ENCODE data around the gene ADNP. TPM values are rescaled to one million over a fixed set of nuclear protein-coding genes. Genes with fewer than 3 reads are reported as not detected.

The ADNP gene
- total RNA-seq, 1 experiment from 2014 or later: 106 TPM

DNA sequence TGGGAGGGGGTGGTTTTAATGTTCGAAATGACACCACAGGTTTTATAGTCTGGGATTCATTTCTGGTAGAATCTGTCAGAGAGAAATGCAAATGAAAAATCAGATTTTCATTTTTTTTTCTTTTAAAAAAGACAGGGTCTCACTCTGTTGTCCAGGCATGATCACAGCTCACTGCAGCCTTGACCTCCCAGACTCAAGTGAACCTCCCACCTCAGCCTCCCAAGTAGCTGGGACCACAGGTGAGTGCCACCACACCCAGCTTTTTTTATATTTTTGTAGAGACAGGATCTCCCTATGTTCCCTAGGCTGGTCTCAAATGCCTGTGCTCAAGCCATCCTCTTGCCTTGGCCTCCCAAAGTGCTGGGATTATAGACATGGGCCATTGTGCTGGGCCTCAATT is 2.4 kb upstream of the ADNP start:
- DNase-seq (ENCODE audit: low spot score) (no peak), ATAC-seq (no peak)
- no peak overlapping the region for H3K4me3 Mint-ChIP-seq
- peaks cover 23% of the 10 kb centered on the region for H3K4me1 Mint-ChIP-seq
- peaks cover 49% of the 10 kb centered on the region for H3K36me3 Mint-ChIP-seq
- H3K27ac Mint-ChIP-seq: peak overlapping the region; percentile 57; the same call in 1 of the 2 replicates
- H3K27me3 Mint-ChIP-seq (ENCODE audit: low read depth): no peaks in the 10 kb centered on the region
- CTCF ChIA-PET: interaction anchor here (7.6 kb wide), 1 partner anchor 140 kb away, joined by 127 read pairs; the partner anchor contains the start of gene BCAS4
- no peaks in the 10 kb centered on the region for H3K9me3 Mint-ChIP-seq
- TF ChIP-seq RORB (CRISPR knock-in tag; IDR thresholded peaks at IDR 0.05): no peak
- TF ChIP-seq, protein P1, sequence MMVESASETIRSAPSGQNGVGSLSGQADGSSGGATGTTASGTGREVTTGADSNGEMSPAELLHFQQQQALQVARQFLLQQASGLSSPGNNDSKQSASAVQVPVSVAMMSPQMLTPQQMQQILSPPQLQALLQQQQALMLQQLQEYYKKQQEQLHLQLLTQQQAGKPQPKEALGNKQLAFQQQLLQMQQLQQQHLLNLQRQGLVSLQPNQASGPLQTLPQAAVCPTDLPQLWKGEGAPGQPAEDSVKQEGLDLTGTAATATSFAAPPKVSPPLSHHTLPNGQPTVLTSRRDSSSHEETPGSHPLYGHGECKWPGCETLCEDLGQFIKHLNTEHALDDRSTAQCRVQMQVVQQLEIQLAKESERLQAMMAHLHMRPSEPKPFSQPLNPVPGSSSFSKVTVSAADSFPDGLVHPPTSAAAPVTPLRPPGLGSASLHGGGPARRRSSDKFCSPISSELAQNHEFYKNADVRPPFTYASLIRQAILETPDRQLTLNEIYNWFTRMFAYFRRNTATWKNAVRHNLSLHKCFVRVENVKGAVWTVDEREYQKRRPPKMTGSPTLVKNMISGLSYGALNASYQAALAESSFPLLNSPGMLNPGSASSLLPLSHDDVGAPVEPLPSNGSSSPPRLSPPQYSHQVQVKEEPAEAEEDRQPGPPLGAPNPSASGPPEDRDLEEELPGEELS (CRISPR knock-in tag; IDR thresholded peaks at IDR 0.05): no peak
- TF ChIP-seq, protein P2, sequence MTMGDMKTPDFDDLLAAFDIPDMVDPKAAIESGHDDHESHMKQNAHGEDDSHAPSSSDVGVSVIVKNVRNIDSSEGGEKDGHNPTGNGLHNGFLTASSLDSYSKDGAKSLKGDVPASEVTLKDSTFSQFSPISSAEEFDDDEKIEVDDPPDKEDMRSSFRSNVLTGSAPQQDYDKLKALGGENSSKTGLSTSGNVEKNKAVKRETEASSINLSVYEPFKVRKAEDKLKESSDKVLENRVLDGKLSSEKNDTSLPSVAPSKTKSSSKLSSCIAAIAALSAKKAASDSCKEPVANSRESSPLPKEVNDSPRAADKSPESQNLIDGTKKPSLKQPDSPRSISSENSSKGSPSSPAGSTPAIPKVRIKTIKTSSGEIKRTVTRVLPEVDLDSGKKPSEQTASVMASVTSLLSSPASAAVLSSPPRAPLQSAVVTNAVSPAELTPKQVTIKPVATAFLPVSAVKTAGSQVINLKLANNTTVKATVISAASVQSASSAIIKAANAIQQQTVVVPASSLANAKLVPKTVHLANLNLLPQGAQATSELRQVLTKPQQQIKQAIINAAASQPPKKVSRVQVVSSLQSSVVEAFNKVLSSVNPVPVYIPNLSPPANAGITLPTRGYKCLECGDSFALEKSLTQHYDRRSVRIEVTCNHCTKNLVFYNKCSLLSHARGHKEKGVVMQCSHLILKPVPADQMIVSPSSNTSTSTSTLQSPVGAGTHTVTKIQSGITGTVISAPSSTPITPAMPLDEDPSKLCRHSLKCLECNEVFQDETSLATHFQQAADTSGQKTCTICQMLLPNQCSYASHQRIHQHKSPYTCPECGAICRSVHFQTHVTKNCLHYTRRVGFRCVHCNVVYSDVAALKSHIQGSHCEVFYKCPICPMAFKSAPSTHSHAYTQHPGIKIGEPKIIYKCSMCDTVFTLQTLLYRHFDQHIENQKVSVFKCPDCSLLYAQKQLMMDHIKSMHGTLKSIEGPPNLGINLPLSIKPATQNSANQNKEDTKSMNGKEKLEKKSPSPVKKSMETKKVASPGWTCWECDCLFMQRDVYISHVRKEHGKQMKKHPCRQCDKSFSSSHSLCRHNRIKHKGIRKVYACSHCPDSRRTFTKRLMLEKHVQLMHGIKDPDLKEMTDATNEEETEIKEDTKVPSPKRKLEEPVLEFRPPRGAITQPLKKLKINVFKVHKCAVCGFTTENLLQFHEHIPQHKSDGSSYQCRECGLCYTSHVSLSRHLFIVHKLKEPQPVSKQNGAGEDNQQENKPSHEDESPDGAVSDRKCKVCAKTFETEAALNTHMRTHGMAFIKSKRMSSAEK (CRISPR knock-in tag; IDR thresholded peaks at IDR 0.05; ENCODE audit: borderline replicate concordance): no peak
- no peak for TF ChIP-seq MXD4 (CRISPR knock-in tag; IDR thresholded peaks at IDR 0.05; ENCODE audit: borderline replicate concordance)
- TF ChIP-seq, protein P3, sequence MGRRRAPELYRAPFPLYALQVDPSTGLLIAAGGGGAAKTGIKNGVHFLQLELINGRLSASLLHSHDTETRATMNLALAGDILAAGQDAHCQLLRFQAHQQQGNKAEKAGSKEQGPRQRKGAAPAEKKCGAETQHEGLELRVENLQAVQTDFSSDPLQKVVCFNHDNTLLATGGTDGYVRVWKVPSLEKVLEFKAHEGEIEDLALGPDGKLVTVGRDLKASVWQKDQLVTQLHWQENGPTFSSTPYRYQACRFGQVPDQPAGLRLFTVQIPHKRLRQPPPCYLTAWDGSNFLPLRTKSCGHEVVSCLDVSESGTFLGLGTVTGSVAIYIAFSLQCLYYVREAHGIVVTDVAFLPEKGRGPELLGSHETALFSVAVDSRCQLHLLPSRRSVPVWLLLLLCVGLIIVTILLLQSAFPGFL (CRISPR knock-in tag; IDR thresholded peaks at IDR 0.05; ENCODE audit: borderline replicate concordance): no peak
- TF ChIP-seq, protein P4, sequence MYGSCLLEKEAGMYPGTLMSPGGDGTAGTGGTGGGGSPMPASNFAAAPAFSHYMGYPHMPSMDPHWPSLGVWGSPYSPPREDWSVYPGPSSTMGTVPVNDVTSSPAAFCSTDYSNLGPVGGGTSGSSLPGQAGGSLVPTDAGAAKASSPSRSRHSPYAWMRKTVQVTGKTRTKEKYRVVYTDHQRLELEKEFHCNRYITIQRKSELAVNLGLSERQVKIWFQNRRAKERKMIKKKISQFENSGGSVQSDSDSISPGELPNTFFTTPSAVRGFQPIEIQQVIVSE (CRISPR knock-in tag; IDR thresholded peaks at IDR 0.05; ENCODE audit: borderline replicate concordance): no peak
- TF ChIP-seq, protein P5, sequence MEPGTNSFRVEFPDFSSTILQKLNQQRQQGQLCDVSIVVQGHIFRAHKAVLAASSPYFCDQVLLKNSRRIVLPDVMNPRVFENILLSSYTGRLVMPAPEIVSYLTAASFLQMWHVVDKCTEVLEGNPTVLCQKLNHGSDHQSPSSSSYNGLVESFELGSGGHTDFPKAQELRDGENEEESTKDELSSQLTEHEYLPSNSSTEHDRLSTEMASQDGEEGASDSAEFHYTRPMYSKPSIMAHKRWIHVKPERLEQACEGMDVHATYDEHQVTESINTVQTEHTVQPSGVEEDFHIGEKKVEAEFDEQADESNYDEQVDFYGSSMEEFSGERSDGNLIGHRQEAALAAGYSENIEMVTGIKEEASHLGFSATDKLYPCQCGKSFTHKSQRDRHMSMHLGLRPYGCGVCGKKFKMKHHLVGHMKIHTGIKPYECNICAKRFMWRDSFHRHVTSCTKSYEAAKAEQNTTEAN (CRISPR knock-in tag; IDR thresholded peaks at IDR 0.05): no peak
- TF ChIP-seq, protein P6, sequence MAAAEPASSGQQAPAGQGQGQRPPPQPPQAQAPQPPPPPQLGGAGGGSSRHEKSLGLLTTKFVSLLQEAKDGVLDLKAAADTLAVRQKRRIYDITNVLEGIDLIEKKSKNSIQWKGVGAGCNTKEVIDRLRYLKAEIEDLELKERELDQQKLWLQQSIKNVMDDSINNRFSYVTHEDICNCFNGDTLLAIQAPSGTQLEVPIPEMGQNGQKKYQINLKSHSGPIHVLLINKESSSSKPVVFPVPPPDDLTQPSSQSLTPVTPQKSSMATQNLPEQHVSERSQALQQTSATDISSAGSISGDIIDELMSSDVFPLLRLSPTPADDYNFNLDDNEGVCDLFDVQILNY (CRISPR knock-in tag; IDR thresholded peaks at IDR 0.05): no peak
- TF ChIP-seq, protein P7, sequence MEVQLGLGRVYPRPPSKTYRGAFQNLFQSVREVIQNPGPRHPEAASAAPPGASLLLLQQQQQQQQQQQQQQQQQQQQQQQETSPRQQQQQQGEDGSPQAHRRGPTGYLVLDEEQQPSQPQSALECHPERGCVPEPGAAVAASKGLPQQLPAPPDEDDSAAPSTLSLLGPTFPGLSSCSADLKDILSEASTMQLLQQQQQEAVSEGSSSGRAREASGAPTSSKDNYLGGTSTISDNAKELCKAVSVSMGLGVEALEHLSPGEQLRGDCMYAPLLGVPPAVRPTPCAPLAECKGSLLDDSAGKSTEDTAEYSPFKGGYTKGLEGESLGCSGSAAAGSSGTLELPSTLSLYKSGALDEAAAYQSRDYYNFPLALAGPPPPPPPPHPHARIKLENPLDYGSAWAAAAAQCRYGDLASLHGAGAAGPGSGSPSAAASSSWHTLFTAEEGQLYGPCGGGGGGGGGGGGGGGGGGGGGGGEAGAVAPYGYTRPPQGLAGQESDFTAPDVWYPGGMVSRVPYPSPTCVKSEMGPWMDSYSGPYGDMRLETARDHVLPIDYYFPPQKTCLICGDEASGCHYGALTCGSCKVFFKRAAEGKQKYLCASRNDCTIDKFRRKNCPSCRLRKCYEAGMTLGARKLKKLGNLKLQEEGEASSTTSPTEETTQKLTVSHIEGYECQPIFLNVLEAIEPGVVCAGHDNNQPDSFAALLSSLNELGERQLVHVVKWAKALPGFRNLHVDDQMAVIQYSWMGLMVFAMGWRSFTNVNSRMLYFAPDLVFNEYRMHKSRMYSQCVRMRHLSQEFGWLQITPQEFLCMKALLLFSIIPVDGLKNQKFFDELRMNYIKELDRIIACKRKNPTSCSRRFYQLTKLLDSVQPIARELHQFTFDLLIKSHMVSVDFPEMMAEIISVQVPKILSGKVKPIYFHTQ (CRISPR knock-in tag; IDR thresholded peaks at IDR 0.05): no peak
- no peak for TF ChIP-seq OVOL2 (CRISPR knock-in tag; IDR thresholded peaks at IDR 0.05; ENCODE audit: borderline replicate concordance)
- TF ChIP-seq TEAD1 (CRISPR knock-in tag; IDR thresholded peaks at IDR 0.05): no peak
- TF ChIP-seq, protein P8, sequence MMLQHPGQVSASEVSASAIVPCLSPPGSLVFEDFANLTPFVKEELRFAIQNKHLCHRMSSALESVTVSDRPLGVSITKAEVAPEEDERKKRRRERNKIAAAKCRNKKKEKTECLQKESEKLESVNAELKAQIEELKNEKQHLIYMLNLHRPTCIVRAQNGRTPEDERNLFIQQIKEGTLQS (CRISPR knock-in tag; conservative IDR thresholded peaks at IDR 0.05): no peak
- TF ChIP-seq ETV6 (CRISPR knock-in tag; IDR thresholded peaks at IDR 0.05): no peak
- no peak for TF ChIP-seq FOXP1 (CRISPR knock-in tag; IDR thresholded peaks at IDR 0.05; ENCODE audit: borderline replicate concordance)
- POLR2A ChIA-PET: no interaction called here
